NB4 (cell line): Measurements from ENCODE around the gene PPP6R1.
"Not testable (repeated sequence)": the region's sequence is repeated elsewhere in the genome, so short reads cannot be mapped to it uniquely, and the experiment has no call there.

Experiments
- POLR2A ChIP-seq: IDR thresholded peaks from 2 replicates; pipeline ENCODE4 v1.6.1; 2011; ENCODE audit warnings: mild to moderate bottlenecking; ENCODE audit not compliant: insufficient read length; ENCODE audit errors: extremely low read depth
- TF ChIP-seq, protein P1 (sequence below): IDR thresholded peaks from one replicate; pipeline ENCODE4 v1.5.1; 2012; ENCODE audit warnings: low read depth, low read length
- TF ChIP-seq, protein P2 (sequence below): IDR thresholded peaks from 2 replicates; pipeline ENCODE4 v1.6.1; 2011; ENCODE audit warnings: low read depth, low read length

DNA sequence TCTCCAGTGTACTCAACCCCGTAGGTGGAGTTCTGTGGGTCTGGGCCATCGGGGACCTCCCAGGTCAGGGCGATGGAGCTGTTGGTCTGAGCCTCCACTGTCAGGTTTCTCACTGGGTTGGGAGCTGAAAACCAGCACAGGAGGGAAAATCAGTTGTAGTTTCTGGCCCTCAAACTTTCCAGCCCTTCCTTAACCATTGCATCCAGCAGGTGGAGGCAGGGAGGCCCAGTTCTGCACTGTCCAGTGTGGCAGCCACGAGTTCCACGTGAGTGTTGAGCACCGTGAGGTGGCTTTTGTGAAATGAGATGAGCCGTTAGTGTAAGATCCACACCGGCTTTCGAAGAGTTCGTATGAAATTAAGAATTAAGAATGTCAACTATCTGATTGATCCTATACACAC is 56.6 kb downstream of the PPP6R1 start:
- TF ChIP-seq, protein P1, sequence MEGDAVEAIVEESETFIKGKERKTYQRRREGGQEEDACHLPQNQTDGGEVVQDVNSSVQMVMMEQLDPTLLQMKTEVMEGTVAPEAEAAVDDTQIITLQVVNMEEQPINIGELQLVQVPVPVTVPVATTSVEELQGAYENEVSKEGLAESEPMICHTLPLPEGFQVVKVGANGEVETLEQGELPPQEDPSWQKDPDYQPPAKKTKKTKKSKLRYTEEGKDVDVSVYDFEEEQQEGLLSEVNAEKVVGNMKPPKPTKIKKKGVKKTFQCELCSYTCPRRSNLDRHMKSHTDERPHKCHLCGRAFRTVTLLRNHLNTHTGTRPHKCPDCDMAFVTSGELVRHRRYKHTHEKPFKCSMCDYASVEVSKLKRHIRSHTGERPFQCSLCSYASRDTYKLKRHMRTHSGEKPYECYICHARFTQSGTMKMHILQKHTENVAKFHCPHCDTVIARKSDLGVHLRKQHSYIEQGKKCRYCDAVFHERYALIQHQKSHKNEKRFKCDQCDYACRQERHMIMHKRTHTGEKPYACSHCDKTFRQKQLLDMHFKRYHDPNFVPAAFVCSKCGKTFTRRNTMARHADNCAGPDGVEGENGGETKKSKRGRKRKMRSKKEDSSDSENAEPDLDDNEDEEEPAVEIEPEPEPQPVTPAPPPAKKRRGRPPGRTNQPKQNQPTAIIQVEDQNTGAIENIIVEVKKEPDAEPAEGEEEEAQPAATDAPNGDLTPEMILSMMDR: not testable (repeated sequence)
- TF ChIP-seq POLR2A: not testable (repeated sequence)
- TF ChIP-seq, protein P2, sequence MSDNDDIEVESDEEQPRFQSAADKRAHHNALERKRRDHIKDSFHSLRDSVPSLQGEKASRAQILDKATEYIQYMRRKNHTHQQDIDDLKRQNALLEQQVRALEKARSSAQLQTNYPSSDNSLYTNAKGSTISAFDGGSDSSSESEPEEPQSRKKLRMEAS: not testable (repeated sequence)
